H9 (cell line): Measurements from ENCODE around the gene FDPS. TPM values are rescaled to one million over a fixed set of nuclear protein-coding genes. Genes with fewer than 3 reads are reported as not detected.

Experiments
- DNase-seq: peaks from one replicate; pipeline ENCODE4 v3.0.0-alpha.2; 2017
- H2AFZ ChIP-seq: one replicate; pipeline ENCODE4 v1.6.1; 2013; ENCODE audit warnings: mild to moderate bottlenecking, low read length, control low read depth, moderate library complexity
- H2AK5ac ChIP-seq: 2 replicates; pipeline ENCODE4 v1.6.1; 2013; ENCODE audit warnings: low read length, control low read depth, mixed read lengths; ENCODE audit not compliant: insufficient read length
- H2BK120ac ChIP-seq: one replicate; pipeline ENCODE4 v1.6.1; 2013; ENCODE audit warnings: low read depth, mild to moderate bottlenecking, low read length, control low read depth, inconsistent platforms; ENCODE audit not compliant: poor library complexity, severe bottlenecking
- H2BK12ac ChIP-seq: 2 replicates; pipeline ENCODE4 v1.6.1; 2013; ENCODE audit warnings: low read length, control low read depth, mixed read lengths, low read depth; ENCODE audit not compliant: insufficient read length
- H2BK15ac ChIP-seq: 2 replicates; pipeline ENCODE4 v1.6.1; 2013; ENCODE audit warnings: low read depth, low read length, control low read depth
- H2BK20ac ChIP-seq: one replicate; pipeline ENCODE4 v1.6.1; 2013; ENCODE audit warnings: low read depth, mild to moderate bottlenecking, low read length, control low read depth, inconsistent platforms; ENCODE audit not compliant: poor library complexity, severe bottlenecking
- H2BK5ac ChIP-seq: 2 replicates; pipeline ENCODE4 v1.6.1; 2013; ENCODE audit warnings: low read length, control low read depth, mixed read lengths; ENCODE audit not compliant: insufficient read length
- H3K14ac ChIP-seq: 2 replicates; pipeline ENCODE4 v1.6.1; 2013; ENCODE audit warnings: low read length, control low read depth; ENCODE audit not compliant: insufficient read depth
- H3K18ac ChIP-seq: 2 replicates; pipeline ENCODE4 v1.6.1; 2013; ENCODE audit warnings: low read depth, mild to moderate bottlenecking, mixed read lengths, low read length, control low read depth; ENCODE audit not compliant: insufficient read length
- H3K23ac ChIP-seq: 2 replicates; pipeline ENCODE4 v1.6.1; 2013; ENCODE audit warnings: low read length, control low read depth, mixed read lengths, low read depth; ENCODE audit not compliant: insufficient read length
- H3K23me2 ChIP-seq: 2 replicates; pipeline ENCODE4 v1.6.1; 2013; ENCODE audit warnings: low read depth, mild to moderate bottlenecking, mixed read lengths, low read length, control low read depth; ENCODE audit not compliant: insufficient read length, poor library complexity, severe bottlenecking
- H3K27ac ChIP-seq: 2 replicates; pipeline ENCODE4 v1.5.1; 2013; ENCODE audit warnings: low read length, control low read depth, mixed read lengths, low read depth; ENCODE audit not compliant: insufficient read length
- H3K27me3 ChIP-seq: 2 replicates; pipeline ENCODE4 v1.6.1; 2013; ENCODE audit warnings: low read length, control low read depth, inconsistent platforms; ENCODE audit not compliant: insufficient read depth
- H3K4ac ChIP-seq: 2 replicates; pipeline ENCODE4 v1.6.1; 2013; ENCODE audit warnings: low read depth, mild to moderate bottlenecking, control low read depth, inconsistent platforms, low read length, moderate library complexity
- H3K4me1 ChIP-seq: 2 replicates; pipeline ENCODE4 v1.6.1; 2013; ENCODE audit warnings: low read length, control low read depth, inconsistent platforms; ENCODE audit not compliant: insufficient read depth
- H3K4me2 ChIP-seq: 2 replicates; pipeline ENCODE4 v1.6.1; 2013; ENCODE audit warnings: low read length, control low read depth, mixed read lengths; ENCODE audit not compliant: insufficient read length, insufficient read depth
- H3K56ac ChIP-seq: 2 replicates; pipeline ENCODE4 v1.6.1; 2013; ENCODE audit warnings: low read depth, mild to moderate bottlenecking, mixed read lengths, low read length, control low read depth; ENCODE audit not compliant: insufficient read length
- H3K79me1 ChIP-seq: 2 replicates; pipeline ENCODE4 v1.6.1; 2013; ENCODE audit warnings: low read depth, mild to moderate bottlenecking, moderate library complexity, low read length, control low read depth, inconsistent platforms; ENCODE audit not compliant: insufficient read depth, poor library complexity, severe bottlenecking
- H3K79me2 ChIP-seq: 2 replicates; pipeline ENCODE4 v1.6.1; 2013; ENCODE audit warnings: low read length, control low read depth, inconsistent platforms; ENCODE audit not compliant: insufficient read depth
- H3K9ac ChIP-seq: 2 replicates; pipeline ENCODE4 v1.6.1; 2013; ENCODE audit warnings: low read length, control low read depth, mixed read lengths; ENCODE audit not compliant: insufficient read length; ENCODE audit errors: extremely low read depth
- H3K9me3 ChIP-seq: one replicate; pipeline ENCODE4 v1.6.1; 2013; ENCODE audit warnings: low read depth, low read length, inconsistent platforms; ENCODE audit not compliant: control insufficient read depth
- H3T11ph ChIP-seq: one replicate; pipeline ENCODE4 v1.6.1; 2013; ENCODE audit warnings: mild to moderate bottlenecking, low read length, control low read depth, inconsistent platforms
- H4K20me1 ChIP-seq: one replicate; pipeline ENCODE4 v1.6.1; 2013; ENCODE audit not compliant: control insufficient read depth, insufficient read length, insufficient read depth
- H4K5ac ChIP-seq: 2 replicates; pipeline ENCODE4 v1.6.1; 2013; ENCODE audit warnings: low read depth, mild to moderate bottlenecking, mixed read lengths, low read length, control low read depth; ENCODE audit not compliant: insufficient read length
- H4K8ac ChIP-seq: replicated peaks from 2 replicates; pipeline ENCODE4 v1.6.1; 2013; ENCODE audit warnings: low read length, control low read depth, mixed read lengths, low read depth; ENCODE audit not compliant: insufficient read length
- H4K91ac ChIP-seq: 2 replicates; pipeline ENCODE4 v1.6.1; 2013; ENCODE audit warnings: low read depth, mild to moderate bottlenecking, moderate library complexity, mixed read lengths, low read length, control low read depth; ENCODE audit not compliant: insufficient read length
- H3K27ac Mint-ChIP-seq, 3 experiments: 2 replicates in 2 of 3; 3 replicates in 1 of 3; pipeline ENCODE4 v1.8.0; 2020 to 2021; ENCODE audit warnings: mixed read lengths in 3 of 3, mild to moderate bottlenecking in 1 of 3, moderate library complexity in 1 of 3
- H3K27me3 Mint-ChIP-seq: 2 replicates; pipeline ENCODE4 v1.8.0; 2021; ENCODE audit warnings: low read depth, mild to moderate bottlenecking, moderate library complexity, mixed read lengths
- H3K36me3 Mint-ChIP-seq, 3 experiments: 2 replicates in 2 of 3; 3 replicates in 1 of 3; pipeline ENCODE4 v1.8.0; 2020 to 2021; ENCODE audit warnings: low read depth in 3 of 3, mixed read lengths in 3 of 3; ENCODE audit not compliant: insufficient read depth in 1 of 3
- H3K4me1 Mint-ChIP-seq, 2 experiments: 2 replicates each; pipeline ENCODE4 v1.8.0; 2020; ENCODE audit warnings: mixed read lengths in 2 of 2
- H3K4me3 Mint-ChIP-seq, 2 experiments: 2 replicates in 1 of 2; 3 replicates in 1 of 2; pipeline ENCODE4 v1.8.0; 2020 to 2021; ENCODE audit warnings: mild to moderate bottlenecking in 2 of 2, mixed read lengths in 2 of 2, moderate library complexity in 1 of 2
- H3K9me3 Mint-ChIP-seq, 2 experiments: 2 replicates in 1 of 2; 3 replicates in 1 of 2; pipeline ENCODE4 v1.8.0; 2020; ENCODE audit warnings: mild to moderate bottlenecking in 2 of 2, mixed read lengths in 2 of 2, moderate library complexity in 1 of 2
- WGBS: extraction: QIAGEN DNeasy Blood & Tissue Kit; methylation state at CpG from one replicate; pipeline ENCODE4 v1.1.7; 2013; ENCODE audit warnings: missing lambda C conversion rate, low lambda C conversion rate, mixed read lengths; ENCODE audit not compliant: insufficient read length; ENCODE audit errors: extremely low coverage; 5-methylcytosine and 5-hydroxymethylcytosine counted together
- total RNA-seq: library from RNA; stranded (reverse); gene quantifications from 2 replicates; pipeline ENCODE4 v1.2.1, GENCODE V29; 2021
- TF ChIP-seq, protein P1 (sequence below): fragments of 200-600 bp; sonication (generic); conservative IDR thresholded peaks from 3 replicates; pipeline ENCODE4 v1.8.0; 2021; ENCODE audit warnings: antibody characterized with exemption, mild to moderate bottlenecking

FDPS gene
- total RNA-seq, 1 experiment from 2014 or later, result 273 TPM

DNA sequence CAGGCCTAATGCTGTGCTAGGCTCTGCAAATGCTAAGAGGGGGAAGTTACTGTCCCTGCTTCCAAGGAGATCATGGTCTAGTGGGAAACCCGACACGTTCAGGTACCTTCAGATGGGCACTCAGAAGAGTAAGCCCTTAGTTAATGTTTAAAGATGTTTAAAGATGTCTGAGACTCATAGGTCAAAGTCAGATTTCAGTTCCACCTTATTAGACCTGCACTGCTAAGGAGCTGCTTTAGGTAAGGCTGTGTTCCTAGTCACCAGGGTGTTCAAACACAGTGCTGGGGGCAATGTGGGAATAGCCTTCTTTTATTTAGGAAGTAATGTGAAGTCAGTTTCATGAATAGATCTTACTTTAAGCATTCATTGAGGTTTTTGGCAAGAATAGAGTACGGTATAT lies 8.3 kb downstream of the FDPS start:
- no peak overlapping the region for H3K27ac ChIP-seq
- H3K79me2 ChIP-seq, result 0 out of 2 replicates have a peak, but pooled peaks cover 2% of the 10 kb centered on the region
- no peak overlapping the region for H3K27ac Mint-ChIP-seq
- H3K27me3 ChIP-seq, result no peaks in the 10 kb centered on the region
- H2BK5ac ChIP-seq, result no peak overlapping the region
- TF ChIP-seq, protein P1, sequence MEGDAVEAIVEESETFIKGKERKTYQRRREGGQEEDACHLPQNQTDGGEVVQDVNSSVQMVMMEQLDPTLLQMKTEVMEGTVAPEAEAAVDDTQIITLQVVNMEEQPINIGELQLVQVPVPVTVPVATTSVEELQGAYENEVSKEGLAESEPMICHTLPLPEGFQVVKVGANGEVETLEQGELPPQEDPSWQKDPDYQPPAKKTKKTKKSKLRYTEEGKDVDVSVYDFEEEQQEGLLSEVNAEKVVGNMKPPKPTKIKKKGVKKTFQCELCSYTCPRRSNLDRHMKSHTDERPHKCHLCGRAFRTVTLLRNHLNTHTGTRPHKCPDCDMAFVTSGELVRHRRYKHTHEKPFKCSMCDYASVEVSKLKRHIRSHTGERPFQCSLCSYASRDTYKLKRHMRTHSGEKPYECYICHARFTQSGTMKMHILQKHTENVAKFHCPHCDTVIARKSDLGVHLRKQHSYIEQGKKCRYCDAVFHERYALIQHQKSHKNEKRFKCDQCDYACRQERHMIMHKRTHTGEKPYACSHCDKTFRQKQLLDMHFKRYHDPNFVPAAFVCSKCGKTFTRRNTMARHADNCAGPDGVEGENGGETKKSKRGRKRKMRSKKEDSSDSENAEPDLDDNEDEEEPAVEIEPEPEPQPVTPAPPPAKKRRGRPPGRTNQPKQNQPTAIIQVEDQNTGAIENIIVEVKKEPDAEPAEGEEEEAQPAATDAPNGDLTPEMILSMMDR, result no peak
- no peak overlapping the region for H3K4me2 ChIP-seq
- peaks cover 8% of the 10 kb centered on the region for H3K23me2 ChIP-seq
- H3K79me1 ChIP-seq, result no peaks in the 10 kb centered on the region
- no peaks in the 10 kb centered on the region for H3K9me3 ChIP-seq
- no peaks in the 10 kb centered on the region for H3K4me1 ChIP-seq
- H2BK15ac ChIP-seq, result no peak overlapping the region
- no peak for DNase-seq
- H3K4ac ChIP-seq, result no peak overlapping the region
- H4K5ac ChIP-seq, result no peak overlapping the region
- H3K9me3 Mint-ChIP-seq, result no peaks in the 10 kb centered on the region
- H3K27me3 Mint-ChIP-seq, result no peaks in the 10 kb centered on the region; the same call in 1 of the 2 replicates
- no peak overlapping the region for H2BK20ac ChIP-seq
- H3K18ac ChIP-seq, result no peak overlapping the region
- no peak overlapping the region for H3K23ac ChIP-seq
- no peak overlapping the region for H2AK5ac ChIP-seq
- H4K91ac ChIP-seq, result no peak overlapping the region
- H3K9ac ChIP-seq, result no peak overlapping the region
- no peaks in the 10 kb centered on the region for H4K20me1 ChIP-seq
- H2BK12ac ChIP-seq, result no peak overlapping the region
- H2BK120ac ChIP-seq, result no peak overlapping the region
- H3K56ac ChIP-seq, result no peak overlapping the region
- H3K14ac ChIP-seq, result no peak overlapping the region
- peaks cover 24 to 30% of the 10 kb centered on the region in 2 experiments for H3K4me1 Mint-ChIP-seq
- peaks cover 34 to 49% (median 46%) of the 10 kb centered on the region in 3 experiments; a peak in 6 of 7 replicates for H3K36me3 Mint-ChIP-seq
- no peak overlapping the region for H3K4me3 Mint-ChIP-seq
- no CpG with 5 or more reads among the region's 3 CpGs for WGBS
- H4K8ac ChIP-seq, result no peak overlapping the region
- no peak overlapping the region for H3T11ph ChIP-seq
- no peak overlapping the region for H2AFZ ChIP-seq
